PFSK-1 (cell line): ENCODE data around the gene ESAM.

Experiments used
- SIN3A ChIP-seq: IDR thresholded peaks from 2 replicates; pipeline ENCODE4 v1.6.1; 2012; ENCODE audit warnings: mild to moderate bottlenecking, low read length, moderate library complexity, borderline replicate concordance; ENCODE audit not compliant: insufficient read depth
- TAF1 ChIP-seq: IDR thresholded peaks from 2 replicates; pipeline ENCODE4 v1.6.1; 2012; ENCODE audit warnings: low read length, control low read depth, borderline replicate concordance; ENCODE audit not compliant: insufficient read depth

GRCh38 chr11:124801636-124802312 lies 39.7 kb upstream of the ESAM start:
- TF ChIP-seq SIN3A (no peak), TAF1 (no peak)
